Measurements from ENCODE around the gene SYT1.

SYT1 gene

DNA sequence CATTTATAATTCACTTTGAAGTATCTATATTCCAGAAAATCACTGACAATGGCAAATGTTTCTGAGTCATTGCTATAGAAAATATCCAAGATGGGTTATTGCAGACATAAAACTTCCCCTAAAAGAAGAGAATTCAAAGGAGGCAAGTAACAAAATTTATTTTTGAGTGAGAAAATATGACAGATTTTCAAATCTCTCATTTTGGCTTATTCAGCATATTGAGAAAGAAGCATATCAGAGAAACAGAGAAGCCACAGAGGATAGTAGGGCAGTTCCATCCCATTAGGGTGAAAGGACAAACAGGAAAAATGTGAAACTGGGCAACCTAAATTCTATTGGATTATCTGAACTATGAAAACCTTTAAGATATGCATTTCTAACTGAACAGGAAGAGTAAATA is 85.0 kb downstream of the SYT1 start:
- Histone ChIP-seq H3K4me3 (ENCODE audit: low read depth in 1 of 2, low read length in 1 of 2) (no peak overlapping the region), H3K4me1 (ENCODE audit: control insufficient read depth in 1 of 2, insufficient read depth in 1 of 2, low read depth in 1 of 2, low read length in 1 of 2) (no peaks in the 10 kb centered on the region), H3K27ac (no peak overlapping the region), H3K9me3 (no peaks in the 10 kb centered on the region), H3K27me3 (no peaks in the 10 kb centered on the region), H3K36me3 (no peaks in the 10 kb centered on the region)
- TF ChIP-seq, protein P1, sequence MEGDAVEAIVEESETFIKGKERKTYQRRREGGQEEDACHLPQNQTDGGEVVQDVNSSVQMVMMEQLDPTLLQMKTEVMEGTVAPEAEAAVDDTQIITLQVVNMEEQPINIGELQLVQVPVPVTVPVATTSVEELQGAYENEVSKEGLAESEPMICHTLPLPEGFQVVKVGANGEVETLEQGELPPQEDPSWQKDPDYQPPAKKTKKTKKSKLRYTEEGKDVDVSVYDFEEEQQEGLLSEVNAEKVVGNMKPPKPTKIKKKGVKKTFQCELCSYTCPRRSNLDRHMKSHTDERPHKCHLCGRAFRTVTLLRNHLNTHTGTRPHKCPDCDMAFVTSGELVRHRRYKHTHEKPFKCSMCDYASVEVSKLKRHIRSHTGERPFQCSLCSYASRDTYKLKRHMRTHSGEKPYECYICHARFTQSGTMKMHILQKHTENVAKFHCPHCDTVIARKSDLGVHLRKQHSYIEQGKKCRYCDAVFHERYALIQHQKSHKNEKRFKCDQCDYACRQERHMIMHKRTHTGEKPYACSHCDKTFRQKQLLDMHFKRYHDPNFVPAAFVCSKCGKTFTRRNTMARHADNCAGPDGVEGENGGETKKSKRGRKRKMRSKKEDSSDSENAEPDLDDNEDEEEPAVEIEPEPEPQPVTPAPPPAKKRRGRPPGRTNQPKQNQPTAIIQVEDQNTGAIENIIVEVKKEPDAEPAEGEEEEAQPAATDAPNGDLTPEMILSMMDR (IDR thresholded peaks at IDR 0.05) = no peak

DNA sequence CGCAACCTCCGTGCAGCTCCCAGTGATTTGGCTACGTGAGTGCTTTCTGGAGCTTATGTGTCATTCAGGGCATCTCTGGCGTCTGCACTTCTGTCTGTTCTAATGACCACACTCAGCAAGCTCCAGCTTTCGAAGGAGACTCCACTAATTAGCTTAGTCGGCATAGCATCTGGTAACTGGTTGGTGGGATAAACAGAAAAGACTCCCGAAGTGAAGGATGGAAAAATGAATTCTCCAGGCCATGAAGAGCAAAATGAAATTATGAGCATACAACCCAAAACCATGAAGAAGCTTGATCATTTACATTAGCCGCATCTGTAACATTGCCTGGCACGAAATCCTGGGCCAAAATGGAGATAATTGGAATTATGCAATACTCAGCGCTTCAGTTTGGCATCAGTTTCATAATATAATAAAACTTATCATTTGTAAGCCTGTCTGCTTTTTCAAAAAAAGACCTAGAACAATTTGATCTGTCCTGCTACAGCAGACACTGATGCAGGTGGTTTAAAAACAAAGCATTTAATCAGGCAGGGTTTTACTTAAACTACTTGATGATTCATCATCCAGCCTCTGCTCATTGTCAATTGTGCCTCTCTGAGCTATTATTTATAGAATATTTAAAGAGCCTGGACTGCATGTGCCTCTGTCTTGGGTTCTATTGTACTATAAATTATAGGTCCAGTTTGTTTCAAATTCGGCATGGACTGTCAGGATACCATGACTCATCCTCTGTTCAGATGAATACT is 87.4 kb downstream of the SYT1 start:
- H3K27me3 ChIP-seq = no peaks in the 10 kb centered on the region
- H3K4me1 ChIP-seq (ENCODE audit: control insufficient read depth in 1 of 2, insufficient read depth in 1 of 2, low read depth in 1 of 2, low read length in 1 of 2) = no peaks in the 10 kb centered on the region
- TF ChIP-seq, protein P1 (IDR thresholded peaks at IDR 0.05) = no peak
- H3K9me3 ChIP-seq = no peaks in the 10 kb centered on the region
- H3K27ac ChIP-seq = no peak overlapping the region
- H3K36me3 ChIP-seq = no peaks in the 10 kb centered on the region
- no peak overlapping the region for H3K4me3 ChIP-seq (ENCODE audit: low read depth in 1 of 2, low read length in 1 of 2)

DNA sequence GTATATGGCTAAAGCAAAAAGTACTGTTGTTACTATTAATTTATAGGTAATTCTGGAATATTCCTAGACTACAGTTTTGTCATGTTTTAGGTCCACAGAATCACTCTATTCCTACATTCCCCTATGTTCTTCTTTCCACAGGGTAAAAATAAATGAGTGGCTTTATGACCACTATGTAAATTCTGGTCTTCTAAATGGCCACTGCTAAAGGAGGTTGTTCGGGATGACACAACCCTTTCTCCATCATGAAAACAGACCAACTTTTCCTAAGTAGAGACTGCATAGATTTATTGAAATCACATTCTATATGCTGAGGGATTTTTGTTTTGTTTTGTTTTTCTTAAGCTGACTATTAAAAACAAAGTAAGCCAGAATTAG is 88.0 kb downstream of the SYT1 start:
- no peaks in the 10 kb centered on the region for H3K36me3 ChIP-seq
- no peak overlapping the region for H3K27ac ChIP-seq
- TF ChIP-seq, protein P1 (IDR thresholded peaks at IDR 0.05) = no peak
- no peaks in the 10 kb centered on the region for H3K9me3 ChIP-seq
- H3K4me3 ChIP-seq (ENCODE audit: low read depth in 1 of 2, low read length in 1 of 2) = no peak overlapping the region
- H3K4me1 ChIP-seq (ENCODE audit: control insufficient read depth in 1 of 2, insufficient read depth in 1 of 2, low read depth in 1 of 2, low read length in 1 of 2) = no peaks in the 10 kb centered on the region
- H3K27me3 ChIP-seq = no peaks in the 10 kb centered on the region

DNA sequence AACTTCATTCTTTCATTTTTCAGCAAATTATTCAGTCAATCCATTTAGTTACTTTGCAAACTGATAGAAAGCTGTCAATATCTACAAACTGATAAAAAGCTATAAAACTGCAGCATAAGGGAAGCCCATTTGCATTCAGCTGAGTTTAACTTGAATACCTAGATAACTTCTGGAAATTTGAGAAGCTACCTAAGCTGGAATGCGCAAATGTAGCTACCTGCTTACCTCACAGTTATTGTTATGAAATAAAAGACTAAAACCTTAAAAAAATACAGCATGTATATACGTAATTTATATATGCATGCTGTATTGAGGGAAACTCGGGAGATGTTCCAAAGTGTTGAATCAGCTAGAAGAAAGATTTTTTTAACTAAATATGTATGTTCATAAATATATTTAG is 94.4 kb downstream of the SYT1 start:
- no peak overlapping the region for H3K4me3 ChIP-seq (ENCODE audit: low read depth in 1 of 2, low read length in 1 of 2)
- no peaks in the 10 kb centered on the region for H3K27me3 ChIP-seq
- no peak overlapping the region for H3K27ac ChIP-seq
- H3K9me3 ChIP-seq = no peaks in the 10 kb centered on the region
- TF ChIP-seq, protein P1 (IDR thresholded peaks at IDR 0.05) = no peak
- H3K36me3 ChIP-seq = no peaks in the 10 kb centered on the region
- H3K4me1 ChIP-seq (ENCODE audit: control insufficient read depth in 1 of 2, insufficient read depth in 1 of 2, low read depth in 1 of 2, low read length in 1 of 2) = no peaks in the 10 kb centered on the region

DNA sequence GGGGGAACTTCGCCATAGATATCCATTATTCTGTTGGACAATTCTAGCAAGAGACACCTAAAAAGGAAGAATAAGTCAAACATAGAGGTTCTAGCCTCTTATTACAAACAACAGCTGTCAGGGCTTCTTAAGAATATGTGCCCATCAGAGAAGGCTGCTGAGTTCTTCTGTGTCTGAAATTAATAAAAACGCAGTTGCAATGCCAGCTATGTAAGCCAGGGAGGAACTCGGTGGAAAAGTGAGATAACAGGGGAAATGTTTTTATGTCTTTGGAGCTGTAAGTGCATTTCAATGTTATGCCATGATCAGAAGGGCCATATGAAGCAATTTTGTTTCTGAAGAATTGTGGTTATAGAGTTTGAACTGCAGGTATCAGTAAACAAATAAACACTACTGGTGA is 95.0 kb downstream of the SYT1 start:
- Histone ChIP-seq H3K4me1 (ENCODE audit: control insufficient read depth in 1 of 2, insufficient read depth in 1 of 2, low read depth in 1 of 2, low read length in 1 of 2) (no peaks in the 10 kb centered on the region), H3K36me3 (no peaks in the 10 kb centered on the region), H3K9me3 (no peaks in the 10 kb centered on the region), H3K4me3 (ENCODE audit: low read depth in 1 of 2, low read length in 1 of 2) (no peak overlapping the region), H3K27ac (no peak overlapping the region), H3K27me3 (no peaks in the 10 kb centered on the region)
- TF ChIP-seq, protein P1 (IDR thresholded peaks at IDR 0.05) = no peak
